ENCODE data around the gene CAMK2B.

CAMK2B gene

GRCh38 chr7:44329888-44330287 is 4.5 kb upstream of the CAMK2B start:
- DNase-seq, result no peak

DNA sequence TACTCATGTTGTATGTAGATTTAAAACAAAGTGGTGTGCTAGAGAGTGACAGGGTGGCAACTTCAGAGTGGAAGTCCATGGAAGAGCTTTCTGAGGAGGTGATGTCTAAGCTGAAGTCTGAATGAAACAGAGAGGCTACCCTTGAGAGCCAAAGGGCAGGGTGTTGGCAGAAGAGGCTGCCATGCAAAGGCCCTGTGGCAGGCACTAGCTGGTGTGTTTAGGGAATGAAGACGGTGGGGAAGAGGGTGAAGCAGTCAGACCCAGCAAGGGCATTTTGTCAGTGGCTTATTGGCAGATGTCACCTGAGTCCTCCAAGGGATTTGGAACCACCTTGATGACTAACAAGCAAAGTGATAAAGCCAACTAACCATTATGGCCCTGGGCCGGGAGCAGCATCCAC is 3.7 kb upstream of the CAMK2B start:
- DNase-seq, result no peak

- no peak for DNase-seq
Measured at GRCh38 chr7:44327981-44328380, 2.6 kb upstream of the CAMK2B start.

DNA sequence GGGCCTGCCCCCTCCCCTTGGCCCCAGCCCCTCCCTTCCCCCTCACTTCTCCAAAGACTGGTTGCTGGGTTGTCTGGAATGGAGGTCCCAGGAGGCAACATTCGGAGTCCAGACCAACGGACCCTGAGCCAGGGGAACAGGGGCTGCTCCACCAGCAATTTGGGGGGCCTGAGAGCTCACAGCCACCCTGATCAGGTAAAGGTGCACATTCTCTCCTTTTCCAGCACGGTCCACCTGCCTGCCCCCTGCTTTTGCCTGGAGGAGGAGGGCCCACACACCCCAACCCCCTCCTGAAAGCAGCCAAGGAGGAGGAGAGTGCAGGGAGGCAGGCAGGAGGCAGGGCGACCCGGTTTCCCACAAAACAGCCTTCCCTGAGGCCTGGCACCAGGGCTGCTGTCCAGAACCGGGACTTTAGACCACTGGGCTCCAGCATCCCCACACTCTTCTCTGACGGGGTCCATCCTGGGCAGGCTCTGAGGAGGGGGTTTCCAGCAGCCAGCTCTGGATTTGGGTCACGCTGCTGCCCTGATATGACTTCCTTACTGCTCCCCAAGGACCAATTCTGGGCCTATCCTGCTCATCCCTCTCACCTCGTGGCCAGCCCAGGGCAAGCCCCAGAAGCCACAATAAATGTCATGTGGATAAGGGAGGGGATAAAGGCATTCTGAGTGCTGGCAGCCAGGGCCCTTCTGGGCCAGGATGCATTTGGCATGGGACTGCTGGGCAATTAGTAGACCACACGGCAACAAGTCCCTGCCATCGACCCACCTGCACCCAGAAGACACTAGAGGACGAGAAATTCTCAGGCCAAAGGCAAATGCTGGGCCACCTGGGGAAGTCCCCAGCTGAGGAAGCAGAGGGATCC is 1.1 kb upstream of the CAMK2B start:
- DNase-seq, result no peak

DNA sequence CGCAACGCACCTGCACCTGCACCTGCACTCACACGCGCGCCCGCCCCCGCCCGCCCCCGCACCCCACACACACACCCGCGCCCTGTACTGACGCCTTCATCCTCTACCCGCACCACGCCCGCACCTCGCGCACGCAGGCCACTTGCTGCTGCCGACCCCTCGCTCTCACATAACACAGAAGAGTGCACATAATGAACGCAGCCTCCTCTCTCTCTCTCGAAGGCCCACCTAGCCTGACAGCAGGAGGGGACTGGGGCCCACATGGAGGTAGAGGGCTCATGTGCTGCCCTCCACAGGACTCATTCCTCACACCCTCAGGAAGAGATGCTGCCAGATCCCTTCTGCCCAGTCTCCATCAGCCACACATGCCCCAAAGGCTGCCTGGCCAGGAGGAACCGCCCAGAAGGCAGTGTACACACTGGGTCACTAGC is 432 bp upstream of the CAMK2B start:
- no peak for DNase-seq

GRCh38 chr7:44324481-44325200 is 753 bp downstream of the CAMK2B start:
- DNase-seq, result no peak

DNA sequence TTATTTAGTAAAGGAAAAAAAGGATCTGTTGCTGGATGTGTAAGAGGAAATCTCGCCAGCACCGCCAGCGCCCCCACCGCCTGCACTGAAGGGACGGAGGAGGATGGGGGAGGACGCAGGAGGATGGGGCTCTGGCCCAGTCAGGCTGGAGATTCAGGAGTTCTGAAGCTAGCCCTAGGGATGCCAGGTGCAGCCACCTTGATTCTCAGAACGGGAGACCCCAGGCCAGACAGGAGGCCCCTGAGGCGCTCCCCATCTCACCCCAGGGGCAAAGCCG is 1.3 kb downstream of the CAMK2B start:
- no peak for DNase-seq

GRCh38 chr7:44323381-44324203 is 1.8 kb downstream of the CAMK2B start:
- DNase-seq, result no peak

GRCh38 chr7:44322631-44323363 is 2.6 kb downstream of the CAMK2B start:
- DNase-seq, result no peak

DNA sequence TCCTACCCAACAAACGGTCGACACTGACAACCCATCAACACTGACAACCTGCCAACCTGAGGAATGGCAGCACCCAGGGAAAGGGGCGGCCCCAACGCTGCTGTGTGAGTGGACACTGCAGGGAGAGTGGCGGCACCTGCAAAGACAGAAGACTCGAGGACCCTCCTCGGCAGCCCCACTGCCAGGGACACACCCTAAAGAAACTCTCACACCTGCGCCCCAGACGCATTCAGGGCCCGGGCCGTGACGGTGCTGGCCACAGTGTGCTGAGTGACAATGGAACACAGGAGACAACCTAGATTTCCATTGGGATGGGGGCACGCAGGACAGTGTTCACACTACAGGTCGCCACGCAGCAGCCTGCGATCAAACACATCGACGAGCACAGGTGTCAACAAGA is 3.6 kb downstream of the CAMK2B start:
- no peak for DNase-seq

DNA sequence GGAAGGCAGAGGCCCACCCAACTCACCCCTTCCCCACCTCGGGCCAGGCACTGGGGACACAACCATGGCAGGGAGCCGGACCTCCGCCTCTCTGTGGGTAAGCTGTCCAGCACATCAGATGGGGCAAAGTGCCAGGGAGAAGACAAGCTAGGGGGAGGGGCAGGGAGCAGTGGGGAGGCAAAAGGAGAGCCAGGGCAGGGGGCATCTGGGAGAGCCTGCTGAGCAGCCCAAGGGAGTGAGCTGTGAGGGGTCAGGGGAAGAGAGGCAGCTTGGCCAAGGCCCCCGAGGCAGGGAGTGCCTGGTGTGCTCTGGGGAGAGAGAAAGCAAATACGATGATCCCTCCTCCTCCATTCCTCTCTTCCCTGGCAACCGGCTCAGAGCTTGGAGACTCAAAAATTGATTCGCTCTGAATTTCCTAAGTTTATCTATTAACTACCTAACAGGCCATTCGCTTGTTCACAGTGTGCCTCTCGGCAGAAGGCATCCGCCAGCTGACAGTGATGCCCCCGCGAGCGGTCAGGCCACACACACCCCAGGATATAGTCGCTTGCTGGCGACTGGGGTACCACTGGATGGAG is 4.5 kb downstream of the CAMK2B start:
- DNase-seq, result no peak

- DNase-seq, result no peak
Measured at GRCh38 chr7:44320141-44320540, 5.3 kb downstream of the CAMK2B start.

GRCh38 chr7:44318332-44318731 is 7.1 kb downstream of the CAMK2B start:
- no peak for DNase-seq

DNA sequence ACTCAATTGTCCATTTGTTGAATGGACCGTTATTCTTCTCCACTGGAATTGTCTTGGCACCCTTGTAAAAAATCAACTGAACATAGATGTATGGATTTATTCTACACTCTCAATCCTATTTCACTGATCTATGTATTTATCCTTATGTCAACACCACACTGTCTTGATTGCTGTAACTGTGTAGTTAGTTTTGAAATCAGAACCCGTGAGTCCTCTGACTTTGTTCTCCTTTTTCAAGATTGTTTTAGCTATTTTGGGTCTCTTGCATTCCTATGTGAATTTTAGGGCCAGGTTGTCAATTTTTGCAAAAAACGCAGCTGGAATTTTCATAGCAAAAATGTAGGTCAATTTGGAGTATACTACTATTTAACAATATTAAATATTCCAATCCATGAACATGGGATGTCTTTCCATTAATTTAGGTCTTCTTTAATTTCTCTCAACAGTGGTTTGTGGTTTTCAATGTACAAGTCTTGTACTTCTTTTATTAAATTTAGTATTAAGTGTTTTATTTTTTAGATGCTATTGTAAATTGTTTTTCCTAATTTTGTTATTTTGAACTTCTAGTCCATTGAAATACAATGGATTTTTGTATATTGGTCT is 10.0 kb downstream of the CAMK2B start:
- no peak for DNase-seq

DNA sequence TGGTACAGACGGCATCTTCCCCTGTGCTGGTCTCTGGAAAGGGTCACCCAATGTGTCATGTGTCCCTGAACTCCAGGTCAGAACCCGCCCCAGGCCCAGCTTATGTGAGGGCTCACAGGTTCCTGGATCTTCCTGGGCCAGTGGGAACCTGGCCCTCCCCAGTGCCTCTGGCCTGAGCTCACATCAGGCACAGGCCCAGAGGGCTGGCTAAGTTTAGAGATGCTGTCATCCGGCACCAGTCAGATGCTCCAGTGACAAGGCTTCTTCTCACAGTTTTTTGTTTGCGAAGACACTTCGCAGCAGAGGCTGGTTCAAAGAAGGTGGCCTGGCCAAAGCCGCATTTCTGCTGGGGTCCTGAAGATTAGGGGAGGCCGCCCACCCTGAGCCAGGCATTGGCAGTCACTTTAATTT is 11.8 kb downstream of the CAMK2B start:
- DNase-seq, result no peak

- DNase-seq, result no peak
Measured at GRCh38 chr7:44313016-44313415, 12.4 kb downstream of the CAMK2B start.

- DNase-seq, result no peak
Measured at GRCh38 chr7:44311561-44312495, 13.6 kb downstream of the CAMK2B start.

- DNase-seq, result no peak
Measured at GRCh38 chr7:44310221-44310848, 15.1 kb downstream of the CAMK2B start.

GRCh38 chr7:44309271-44310091 is 15.9 kb downstream of the CAMK2B start:
- DNase-seq, result peak; percentile 72
